Measurements from ENCODE around the gene KIF24.
"Not testable (repeated sequence)": the region's sequence is repeated elsewhere in the genome, so short reads cannot be mapped to it uniquely, and the experiment has no call there.

KIF24 gene

DNA sequence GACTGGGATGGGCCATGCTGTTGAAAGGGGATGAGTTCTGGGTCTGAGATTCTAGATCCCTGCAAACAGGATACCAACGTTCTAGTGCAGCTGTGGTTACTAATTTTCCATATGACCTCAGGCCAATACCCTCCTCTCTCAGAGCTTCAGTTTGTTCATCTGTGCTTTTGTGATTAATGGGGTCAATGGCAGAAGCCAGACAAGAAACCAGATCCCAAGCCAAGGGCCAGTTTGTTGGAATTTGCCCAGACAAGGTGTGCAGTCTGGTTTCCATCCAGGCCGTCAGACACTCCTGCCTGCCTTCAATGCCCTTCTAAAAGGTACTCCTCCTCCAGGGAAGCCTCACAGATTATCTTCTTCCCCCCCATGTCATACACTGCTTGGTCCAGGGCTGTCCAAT lies 36.2 kb upstream of the KIF24 start:
- DNase-seq, result no peak

GRCh38 chr9:34363619-34364351 lies 34.7 kb upstream of the KIF24 start:
- DNase-seq, result no peak

GRCh38 chr9:34362614-34363214 lies 33.6 kb upstream of the KIF24 start:
- no peak for DNase-seq

- not testable (repeated sequence) for DNase-seq
These were observed 23.9 kb upstream of the KIF24 start for GRCh38 chr9:34352957-34353356.

GRCh38 chr9:34352122-34352652 lies 23.1 kb upstream of the KIF24 start:
- not testable (repeated sequence) for DNase-seq

DNA sequence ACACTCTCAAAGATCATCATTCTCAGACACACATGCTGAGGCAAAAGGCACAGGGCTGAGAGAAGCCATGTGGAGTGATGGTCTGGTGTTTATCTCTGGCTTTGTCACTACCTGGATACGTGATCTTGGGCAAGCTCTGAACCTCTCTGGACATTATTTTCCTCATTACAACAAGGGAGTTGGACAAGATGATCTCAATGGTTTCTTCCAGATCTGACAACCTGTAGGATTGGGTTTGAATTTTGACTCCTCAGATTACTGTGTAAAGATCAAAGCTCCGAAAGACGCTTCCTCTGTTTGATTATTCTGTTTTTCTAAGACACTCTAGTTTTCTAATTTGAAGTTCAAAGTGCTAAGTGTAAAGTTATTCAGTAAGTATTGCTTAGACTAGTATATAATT lies 20.3 kb upstream of the KIF24 start:
- no peak for DNase-seq

GRCh38 chr9:34347800-34348158 lies 18.7 kb upstream of the KIF24 start:
- DNase-seq, result no peak

- no peak for DNase-seq
These were observed 18.1 kb upstream of the KIF24 start for GRCh38 chr9:34346873-34347799.

GRCh38 chr9:34343605-34344004 lies 14.5 kb upstream of the KIF24 start:
- DNase-seq, result no peak

GRCh38 chr9:34343090-34343489 lies 14.0 kb upstream of the KIF24 start:
- no peak for DNase-seq

DNA sequence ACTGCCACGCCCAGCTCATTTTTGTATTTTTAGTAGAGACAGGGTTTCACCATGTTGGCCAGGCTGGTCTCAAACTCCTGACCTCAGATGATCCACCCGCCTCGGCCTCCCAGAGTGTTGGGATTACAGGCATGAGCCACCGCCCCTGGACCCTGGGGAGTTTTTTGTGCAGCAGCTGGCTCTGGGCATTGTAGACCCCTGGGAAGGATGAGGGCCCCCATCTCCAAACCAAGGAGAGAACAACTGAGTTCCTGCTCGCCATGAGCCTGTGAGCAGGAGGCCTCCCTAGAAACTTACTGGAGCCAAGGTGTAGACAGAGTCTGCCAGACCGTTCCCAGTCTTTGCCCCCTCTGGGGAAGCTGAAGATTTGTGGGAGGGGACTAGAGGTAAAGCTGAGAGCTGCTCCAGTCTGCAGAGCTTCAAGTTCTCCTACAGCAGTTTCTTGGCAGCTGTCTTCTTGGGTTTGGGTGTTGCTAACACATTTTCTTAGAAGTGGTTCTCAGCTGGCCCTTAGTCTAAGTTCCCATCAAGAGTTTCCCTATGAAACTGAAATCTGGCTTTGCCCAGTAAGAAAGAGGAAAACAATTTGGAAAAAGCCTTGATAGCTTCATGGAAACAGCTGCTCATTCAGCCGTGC lies 12.7 kb upstream of the KIF24 start:
- no peak for DNase-seq

GRCh38 chr9:34338665-34339385 lies 9.8 kb upstream of the KIF24 start:
- DNase-seq, result no peak

- DNase-seq, result not testable (repeated sequence)
These were observed 9.0 kb upstream of the KIF24 start for GRCh38 chr9:34338079-34338478.

GRCh38 chr9:34337403-34337802 lies 8.3 kb upstream of the KIF24 start:
- peak; percentile 13 for DNase-seq

DNA sequence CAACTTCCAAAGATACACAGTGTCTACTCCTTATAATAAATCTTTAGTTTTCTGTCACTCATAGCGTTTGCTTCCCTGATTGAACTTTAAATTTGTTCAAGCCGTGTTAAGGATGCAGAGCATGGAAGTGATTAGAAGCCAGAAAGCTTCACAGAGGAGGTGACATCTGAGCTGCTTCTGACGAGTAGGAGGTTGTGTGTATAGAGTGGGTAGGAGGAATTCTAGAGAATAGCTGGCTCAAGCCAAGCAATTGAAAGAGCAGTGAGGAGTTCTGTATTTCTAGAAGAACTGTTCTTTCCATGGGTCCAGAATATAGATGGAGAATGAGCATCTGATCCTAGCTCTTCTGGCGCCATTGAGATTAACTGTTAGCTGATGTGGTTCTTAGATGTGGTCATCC lies 6.3 kb upstream of the KIF24 start:
- DNase-seq, result no peak

DNA sequence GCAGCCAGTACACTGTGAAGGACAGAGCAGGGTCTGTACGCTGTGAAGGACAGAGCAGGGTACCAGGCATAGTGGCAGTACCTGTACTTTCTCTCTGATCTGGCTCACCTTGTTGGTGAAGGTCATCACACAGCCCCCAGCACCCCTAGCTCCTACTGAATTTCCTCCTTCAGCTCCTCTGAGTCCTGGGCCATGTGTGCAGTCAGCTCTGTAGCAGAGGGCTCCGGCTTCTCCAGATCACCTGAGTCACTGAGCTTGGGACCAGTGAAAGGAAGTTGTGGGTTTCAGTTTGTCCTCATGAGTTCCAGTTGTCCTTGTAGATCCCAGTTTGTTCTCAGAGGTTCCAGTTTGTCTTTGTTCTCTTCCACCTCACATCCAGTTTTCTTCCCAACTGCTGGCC lies 5.8 kb upstream of the KIF24 start:
- no peak for DNase-seq

DNA sequence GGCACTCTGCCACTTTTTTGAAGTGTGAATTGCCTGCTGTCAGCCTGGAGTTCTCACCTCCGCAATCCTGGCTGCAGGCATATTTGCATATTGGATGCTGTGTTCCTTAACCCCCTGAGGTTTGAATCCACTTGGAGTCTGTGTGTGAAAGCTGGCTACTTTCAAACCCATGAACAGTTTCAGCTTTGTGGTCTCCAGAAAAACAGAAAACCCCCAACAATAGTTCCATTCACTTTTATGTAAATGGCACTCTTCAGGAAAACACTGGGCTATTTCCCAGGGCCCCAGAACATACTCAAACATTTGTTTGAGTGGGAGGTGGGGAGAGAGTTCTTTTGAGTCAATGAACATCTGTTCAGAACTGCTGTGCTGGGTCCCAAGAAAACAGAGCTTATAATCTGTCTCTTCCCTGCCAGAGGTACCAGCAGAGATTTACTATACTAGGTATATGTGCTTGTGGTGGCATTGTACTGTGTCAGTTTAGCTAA lies 5.3 kb upstream of the KIF24 start:
- no peak for DNase-seq

DNA sequence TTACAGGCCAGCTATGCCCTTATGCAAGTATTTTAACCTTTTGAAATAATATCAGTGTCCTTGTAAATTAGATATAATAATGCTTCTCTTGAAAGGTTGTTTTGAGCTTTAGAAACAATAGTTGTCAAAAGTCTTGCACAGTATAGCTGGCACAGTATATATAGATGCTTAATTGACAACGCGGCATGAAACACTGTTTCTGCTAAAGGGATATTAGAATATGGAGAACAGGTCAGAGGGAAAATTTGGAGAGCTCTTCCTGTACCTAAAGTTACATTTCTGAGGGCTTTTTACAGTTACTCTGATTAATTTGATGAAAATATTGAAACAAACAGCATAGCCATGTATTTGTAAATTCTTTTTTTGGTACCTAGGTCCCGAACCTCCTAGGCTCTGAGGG lies 4.8 kb upstream of the KIF24 start:
- no peak for DNase-seq

DNA sequence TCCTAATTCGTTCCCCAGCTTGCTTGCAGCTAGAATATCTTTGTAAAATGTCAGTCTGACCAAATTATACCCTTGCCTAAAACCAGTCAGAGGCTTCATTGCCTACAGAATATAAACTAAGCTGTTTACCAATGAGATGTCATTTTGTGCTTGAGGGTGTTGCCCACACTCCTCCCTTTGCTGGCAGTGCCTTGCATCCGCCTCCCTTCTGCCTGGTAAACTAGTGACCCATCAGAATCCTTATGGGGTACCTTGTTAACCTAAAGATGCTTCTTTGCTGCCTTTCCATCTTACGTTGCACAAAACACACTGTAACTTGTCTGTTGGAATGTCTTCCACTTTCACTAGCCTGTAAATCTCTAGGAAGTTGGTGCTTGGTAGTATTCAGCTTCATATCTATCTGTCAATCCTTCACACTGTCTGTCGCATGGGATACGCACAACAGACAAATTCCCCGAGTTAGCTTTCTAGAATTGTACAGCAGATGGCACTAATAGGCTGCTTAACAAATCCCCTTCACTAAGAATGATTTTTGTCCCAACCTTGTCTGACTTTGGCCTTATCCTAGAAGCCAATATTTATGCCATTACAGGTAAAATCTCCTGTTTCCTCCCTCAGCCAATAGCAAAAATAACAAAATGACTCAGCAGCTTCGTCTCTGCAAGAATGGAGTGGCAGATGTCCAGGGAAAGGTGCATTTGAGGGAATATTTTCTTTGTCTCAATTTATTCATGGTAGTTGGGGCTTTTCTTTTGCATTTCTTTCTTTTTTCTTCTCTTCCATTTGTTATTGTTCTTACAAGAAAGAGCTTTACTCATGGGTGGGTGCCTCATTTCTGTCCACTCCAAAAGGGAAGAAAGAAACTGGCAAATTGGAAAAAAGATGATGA lies 3.3 kb upstream of the KIF24 start:
- peak; percentile 38 for DNase-seq

- no peak for DNase-seq
These were observed 2.1 kb upstream of the KIF24 start for GRCh38 chr9:34331196-34331595.

GRCh38 chr9:34328500-34328986 lies 525 bp downstream of the KIF24 start:
- peak; percentile 41 for DNase-seq

Data from NCI-H146 (cell line).